Activated naive CD4-positive, alpha-beta T cell treated with anti-CD3 and anti-CD28 coated beads, Interleukin-2, amount 10 ng/mL, durations not matched to agents 7 days and 5 days (primary cell): Measurements from ENCODE around the gene NOB1.
A peak's percentile ranks its signal among the peaks of the same experiment; 100 is the strongest.
"Not testable (repeated sequence)": the region's sequence is repeated elsewhere in the genome, so short reads cannot be mapped to it uniquely, and the experiment has no call there.

Experiments
- CTCF ChIA-PET: fragments of 350-600 bp; sonication (Branson Sonifier 250); formaldehyde crosslinking; loops from one replicate; lab custom pipeline; 2021; ENCODE audit warnings: antibody characterized with exemption; lab: Charles Lee
- DNase-seq: peaks from one replicate; pipeline ENCODE4 v3.0.0-alpha.2; 2020
- H3K27ac Mint-ChIP-seq: one replicate; pipeline ENCODE4 v1.8.0; 2021; ENCODE audit warnings: mild to moderate bottlenecking, moderate library complexity, mixed read lengths
- H3K27me3 Mint-ChIP-seq: one replicate; pipeline ENCODE4 v1.8.0; 2021; ENCODE audit warnings: mild to moderate bottlenecking, mixed read lengths
- H3K36me3 Mint-ChIP-seq: one replicate; pipeline ENCODE4 v1.8.0; 2021; ENCODE audit warnings: mixed read lengths
- H3K4me1 Mint-ChIP-seq: one replicate; pipeline ENCODE4 v1.8.0; 2021; ENCODE audit warnings: mixed read lengths
- H3K4me3 Mint-ChIP-seq: one replicate; pipeline ENCODE4 v1.8.0; 2021; ENCODE audit warnings: mild to moderate bottlenecking, moderate library complexity, mixed read lengths
- H3K9me3 Mint-ChIP-seq: one replicate; pipeline ENCODE4 v1.8.0; 2021; ENCODE audit warnings: mixed read lengths

NOB1 gene

GRCh38 chr16:69773260-69773947, 18.7 kb upstream of the NOB1 start:
- CTCF ChIA-PET, result interaction anchor here (1.8 kb wide), 1 partner anchor 19 kb away, joined by 4 read pairs; the partner anchor contains the start of gene NOB1
- no peak overlapping the region for H3K4me3 Mint-ChIP-seq
- H3K36me3 Mint-ChIP-seq, result peaks cover 32% of the 10 kb centered on the region
- H3K27me3 Mint-ChIP-seq, result no peaks in the 10 kb centered on the region
- peaks cover 34% of the 10 kb centered on the region for H3K4me1 Mint-ChIP-seq
- DNase-seq, result no peak
- H3K27ac Mint-ChIP-seq, result peak overlapping the region; percentile 24
- H3K9me3 Mint-ChIP-seq, result peaks cover 14% of the 10 kb centered on the region

- DNase-seq, result no peak
- no peaks in the 10 kb centered on the region for H3K27me3 Mint-ChIP-seq
- no peak overlapping the region for H3K27ac Mint-ChIP-seq
- peaks cover 14% of the 10 kb centered on the region for H3K9me3 Mint-ChIP-seq
- peaks cover 40% of the 10 kb centered on the region for H3K4me1 Mint-ChIP-seq
- CTCF ChIA-PET, result interaction anchor here (1.8 kb wide), 1 partner anchor 18 kb away, joined by 4 read pairs; the partner anchor contains the start of gene NOB1
- no peak overlapping the region for H3K4me3 Mint-ChIP-seq
- H3K36me3 Mint-ChIP-seq, result peaks cover 28% of the 10 kb centered on the region
Observed at GRCh38 chr16:69771651-69771967, 16.9 kb upstream of the NOB1 start.

- CTCF ChIA-PET, result interaction anchor here (0.6 kb wide), 1 partner anchor 16 kb away, joined by 3 read pairs; no protein-coding TSS in a partner anchor
- peaks cover 35% of the 10 kb centered on the region for H3K4me1 Mint-ChIP-seq
Observed at GRCh38 chr16:69769404-69769803, 14.7 kb upstream of the NOB1 start.

GRCh38 chr16:69768666-69769065, 13.9 kb upstream of the NOB1 start:
- peaks cover 35% of the 10 kb centered on the region for H3K4me1 Mint-ChIP-seq
- no peak for DNase-seq
- no peak overlapping the region for H3K27ac Mint-ChIP-seq
- no peaks in the 10 kb centered on the region for H3K27me3 Mint-ChIP-seq
- H3K36me3 Mint-ChIP-seq, result peaks cover 14% of the 10 kb centered on the region
- no peak overlapping the region for H3K4me3 Mint-ChIP-seq
- CTCF ChIA-PET, result no interaction called here
- no peaks in the 10 kb centered on the region for H3K9me3 Mint-ChIP-seq

More at GRCh38 chr16:69769404-69769803, 14.7 kb upstream of the NOB1 start:
- Mint-ChIP-seq H3K27me3 (no peaks in the 10 kb centered on the region), H3K9me3 (no peaks in the 10 kb centered on the region), H3K27ac (no peak overlapping the region), H3K4me3 (no peak overlapping the region), H3K36me3 (peaks cover 19% of the 10 kb centered on the region)
- DNase-seq, result no peak

- H3K27ac Mint-ChIP-seq, result no peak overlapping the region
- peaks cover 33% of the 10 kb centered on the region for H3K4me1 Mint-ChIP-seq
- no peaks in the 10 kb centered on the region for H3K9me3 Mint-ChIP-seq
- no peaks in the 10 kb centered on the region for H3K27me3 Mint-ChIP-seq
- CTCF ChIA-PET, result no interaction called here
- no peak overlapping the region for H3K4me3 Mint-ChIP-seq
- H3K36me3 Mint-ChIP-seq, result peaks cover 11% of the 10 kb centered on the region
- DNase-seq, result no peak
Observed at GRCh38 chr16:69767459-69768229, 12.9 kb upstream of the NOB1 start.

GRCh38 chr16:69763599-69763942, 8.8 kb upstream of the NOB1 start:
- no peak for DNase-seq
- H3K27me3 Mint-ChIP-seq, result peaks cover 4% of the 10 kb centered on the region
- H3K27ac Mint-ChIP-seq, result peak overlapping the region; percentile 86
- H3K9me3 Mint-ChIP-seq, result no peaks in the 10 kb centered on the region
- peak overlapping the region; percentile 93 for H3K4me3 Mint-ChIP-seq
- CTCF ChIA-PET, result interaction anchor here (0.6 to 0.9 kb wide), 2 partner anchors 11 to 53 kb away, joined by 3 to 4 read pairs; no protein-coding TSS in a partner anchor
- H3K4me1 Mint-ChIP-seq, result peaks cover 36% of the 10 kb centered on the region
- H3K36me3 Mint-ChIP-seq, result peaks cover 14% of the 10 kb centered on the region

- Mint-ChIP-seq H3K27me3 (peaks cover 4% of the 10 kb centered on the region), H3K27ac (peak overlapping the region; percentile 86), H3K4me1 (peaks cover 35% of the 10 kb centered on the region), H3K36me3 (peaks cover 14% of the 10 kb centered on the region), H3K4me3 (peak overlapping the region; percentile 93), H3K9me3 (no peaks in the 10 kb centered on the region)
- CTCF ChIA-PET, result interaction anchor here (0.6 to 0.9 kb wide), 2 partner anchors 11 to 53 kb away, joined by 3 to 4 read pairs; no protein-coding TSS in a partner anchor
- DNase-seq, result no peak
Observed at GRCh38 chr16:69762814-69763598, 8.3 kb upstream of the NOB1 start.

- Mint-ChIP-seq H3K27me3 (peaks cover 4% of the 10 kb centered on the region), H3K36me3 (peaks cover 14% of the 10 kb centered on the region), H3K9me3 (no peaks in the 10 kb centered on the region), H3K27ac (peak within 1 kb of the TSS; percentile 97), H3K4me1 (peaks cover 31% of the 10 kb centered on the region), H3K4me3 (peak within 1 kb of the TSS; percentile 93)
- CTCF ChIA-PET, result interaction anchor here (0.9 to 1.3 kb wide), 2 partner anchors 10 to 53 kb away, joined by 4 to 5 read pairs; no protein-coding TSS in a partner anchor
- DNase-seq, result peak; percentile 84
Observed at GRCh38 chr16:69761983-69762813, 7.5 kb upstream of the NOB1 start, which contains the start of gene WWP2. TSS of gene WWP2 (plus strand) at chr16:69762332. CDS start at chr16:69787011, 24,679 bp downstream.

GRCh38 chr16:69757375-69757774, 2.6 kb upstream of the NOB1 start:
- not testable (repeated sequence) for H3K36me3 Mint-ChIP-seq, DNase-seq, H3K4me3 Mint-ChIP-seq, H3K9me3 Mint-ChIP-seq, H3K27ac Mint-ChIP-seq
- CTCF ChIA-PET, result interaction anchor here (1.2 kb wide), 1 partner anchor 49 kb away, joined by 8 read pairs; no protein-coding TSS in a partner anchor
- Mint-ChIP-seq H3K27me3 (peaks cover 10% of the 10 kb centered on the region), H3K4me1 (peaks cover 39% of the 10 kb centered on the region)

- H3K27ac Mint-ChIP-seq, result no peak overlapping the region
- CTCF ChIA-PET, result interaction anchor here (1.2 kb wide), 1 partner anchor 48 kb away, joined by 8 read pairs; no protein-coding TSS in a partner anchor
Observed at GRCh38 chr16:69756705-69757104, 2.0 kb upstream of the NOB1 start.

GRCh38 chr16:69754143-69754468, 620 bp downstream of the NOB1 start:
- CTCF ChIA-PET, result interaction anchor here (0.5 to 3.7 kb wide), 16 partner anchors 8 to 402 kb away, joined by 3 to 48 read pairs (median 4); partner anchors contain the start of gene NQO1
- DNase-seq, result no peak
- peaks cover 37% of the 10 kb centered on the region for H3K4me1 Mint-ChIP-seq
- H3K36me3 Mint-ChIP-seq, result peaks cover 24% of the 10 kb centered on the region
- H3K27ac Mint-ChIP-seq, result peak overlapping the region; percentile 96
- peaks cover 7% of the 10 kb centered on the region for H3K27me3 Mint-ChIP-seq
- no peaks in the 10 kb centered on the region for H3K9me3 Mint-ChIP-seq
- peak overlapping the region; percentile 100 for H3K4me3 Mint-ChIP-seq

More at GRCh38 chr16:69756705-69757104, 2.0 kb upstream of the NOB1 start:
- no peaks in the 10 kb centered on the region for H3K9me3 Mint-ChIP-seq
- peaks cover 41% of the 10 kb centered on the region for H3K4me1 Mint-ChIP-seq
- peaks cover 13% of the 10 kb centered on the region for H3K36me3 Mint-ChIP-seq
- H3K27me3 Mint-ChIP-seq, result peaks cover 7% of the 10 kb centered on the region
- no peak overlapping the region for H3K4me3 Mint-ChIP-seq
- DNase-seq, result no peak

GRCh38 chr16:69748694-69749345, 5.9 kb downstream of the NOB1 start:
- no peaks in the 10 kb centered on the region for H3K27me3 Mint-ChIP-seq

More at GRCh38 chr16:69748694-69749345, 5.9 kb downstream of the NOB1 start:
- Mint-ChIP-seq H3K4me1 (peaks cover 24% of the 10 kb centered on the region), H3K9me3 (no peaks in the 10 kb centered on the region), H3K4me3 (no peak overlapping the region), H3K27ac (no peak overlapping the region), H3K36me3 (peaks cover 59% of the 10 kb centered on the region)
- DNase-seq, result no peak
- CTCF ChIA-PET, result interaction anchor here (0.7 to 1.3 kb wide), 2 partner anchors 10 to 31 kb away, joined by 3 to 4 read pairs; no protein-coding TSS in a partner anchor
